Calu3 (cell line): Measurements from ENCODE around the gene FGFRL1. TPM values are rescaled to one million over a fixed set of nuclear protein-coding genes. Genes with fewer than 3 reads are reported as not detected.

ENCODE experiments used
- BruUV-seq: library from RNA; stranded (reverse); fragments of 400-500 nt; replicated peaks from 2 replicates; lab custom pipeline; 2021; lab: Mats Ljungman, UMichigan
- CTCF ChIA-PET: fragments of 300-600 bp; sonication (Branson Sonifier 250); formaldehyde crosslinking; loops from one replicate; lab custom pipeline; 2022; ENCODE audit warnings: antibody characterized with exemption; lab: Charles Lee
- DNase-seq: peaks from one replicate; pipeline ENCODE4 v3.0.0; 2022
- H3K27ac Mint-ChIP-seq: one replicate; pipeline ENCODE4 v1.8.0; 2022; ENCODE audit warnings: mixed read lengths; ENCODE audit not compliant: unreplicated experiment
- H3K27me3 Mint-ChIP-seq: one replicate; pipeline ENCODE4 v1.8.0; 2022; ENCODE audit warnings: mixed read lengths; ENCODE audit not compliant: unreplicated experiment
- H3K36me3 Mint-ChIP-seq: one replicate; pipeline ENCODE4 v1.8.0; 2022; ENCODE audit warnings: mild to moderate bottlenecking, moderate library complexity, mixed read lengths; ENCODE audit not compliant: insufficient read depth, unreplicated experiment
- H3K4me1 Mint-ChIP-seq: one replicate; pipeline ENCODE4 v1.8.0; 2022; ENCODE audit warnings: mild to moderate bottlenecking, low read depth, mixed read lengths; ENCODE audit not compliant: unreplicated experiment
- H3K4me3 Mint-ChIP-seq: one replicate; pipeline ENCODE4 v1.8.0; 2022; ENCODE audit warnings: mild to moderate bottlenecking, low read depth, moderate library complexity, mixed read lengths; ENCODE audit not compliant: unreplicated experiment
- H3K9me3 Mint-ChIP-seq: one replicate; pipeline ENCODE4 v1.8.0; 2022; ENCODE audit warnings: low read depth, mixed read lengths; ENCODE audit not compliant: unreplicated experiment
- CTCF ChIP-seq: fragments of 200-600 bp; IDR thresholded peaks from one replicate; pipeline ENCODE4 v1.8.0; 2022; ENCODE audit warnings: antibody characterized with exemption; ENCODE audit not compliant: unreplicated experiment
- intact Hi-C: fragments of 100-400 bp; cut with micrococcal nuclease; formaldehyde crosslinking; loops from one replicate; pipeline ENCODE4 v1.10.0; 2022; ENCODE audit not compliant: unreplicated experiment
- total RNA-seq: library from RNA; stranded (reverse); gene quantifications from 2 replicates; pipeline ENCODE4 v1.2.3, GENCODE V29; 2022

Gene FGFRL1
- total RNA-seq, 1 experiment from 2014 or later, result 43.2 TPM

GRCh38 chr4:1072830-1073446 lies 61.5 kb downstream of the FGFRL1 start:
- no peak for TF ChIP-seq CTCF
- no peaks in the 10 kb centered on the region for H3K27me3 Mint-ChIP-seq
- BruUV-seq, result no TSS peak
- CTCF ChIA-PET, result no interaction called here
- H3K27ac Mint-ChIP-seq, result no peak overlapping the region
- peak; percentile 50 for DNase-seq
- no peaks in the 10 kb centered on the region for H3K9me3 Mint-ChIP-seq
- peaks cover 7% of the 10 kb centered on the region for H3K4me1 Mint-ChIP-seq
- no peaks in the 10 kb centered on the region for H3K36me3 Mint-ChIP-seq
- intact Hi-C loops, result no loop called here
- no peak overlapping the region for H3K4me3 Mint-ChIP-seq

- H3K36me3 Mint-ChIP-seq, result no peaks in the 10 kb centered on the region
- intact Hi-C loops, result no loop called here
- no peak overlapping the region for H3K27ac Mint-ChIP-seq
- CTCF ChIA-PET, result no interaction called here
- no peak for TF ChIP-seq CTCF
- DNase-seq, result no peak
- H3K27me3 Mint-ChIP-seq, result no peaks in the 10 kb centered on the region
- no peak overlapping the region for H3K4me3 Mint-ChIP-seq
- BruUV-seq, result no TSS peak
- peaks cover 7% of the 10 kb centered on the region for H3K4me1 Mint-ChIP-seq
- no peaks in the 10 kb centered on the region for H3K9me3 Mint-ChIP-seq
Measured at GRCh38 chr4:1074077-1074476, 62.7 kb downstream of the FGFRL1 start.

GRCh38 chr4:1075225-1075624 lies 63.8 kb downstream of the FGFRL1 start:
- BruUV-seq, result no TSS peak
- no peaks in the 10 kb centered on the region for H3K9me3 Mint-ChIP-seq
- H3K27me3 Mint-ChIP-seq, result peaks cover 9% of the 10 kb centered on the region
- no peak for TF ChIP-seq CTCF
- H3K4me3 Mint-ChIP-seq, result no peak overlapping the region
- peaks cover 7% of the 10 kb centered on the region for H3K4me1 Mint-ChIP-seq
- CTCF ChIA-PET, result no interaction called here
- H3K27ac Mint-ChIP-seq, result no peak overlapping the region
- no peaks in the 10 kb centered on the region for H3K36me3 Mint-ChIP-seq
- intact Hi-C loops, result no loop called here
- DNase-seq, result no peak

- DNase-seq, result no peak
- no peaks in the 10 kb centered on the region for H3K9me3 Mint-ChIP-seq
- intact Hi-C loops, result no loop called here
- CTCF ChIA-PET, result interaction anchor here (0.6 kb wide), 1 partner anchor 30 kb away, joined by 4 read pairs; no protein-coding TSS in a partner anchor
- no TSS peak for BruUV-seq
- peaks cover 12% of the 10 kb centered on the region for H3K27me3 Mint-ChIP-seq
- no peaks in the 10 kb centered on the region for H3K36me3 Mint-ChIP-seq
- no peak overlapping the region for H3K4me3 Mint-ChIP-seq
- peaks cover 7% of the 10 kb centered on the region for H3K4me1 Mint-ChIP-seq
- no peak overlapping the region for H3K27ac Mint-ChIP-seq
- no peak for TF ChIP-seq CTCF
Measured at GRCh38 chr4:1075809-1076699, 64.6 kb downstream of the FGFRL1 start.

Other genes with a start within 250 kb of the FGFRL1 start
- gene CPLX1, start 185.5 kb upstream of the FGFRL1 start, total RNA-seq, result 0.42 and 0.93 TPM in 2 replicates
- 91.3 and 94.1 TPM in 2 replicates for gene GAK, start 79.3 kb upstream of the FGFRL1 start, total RNA-seq
- gene TMEM175, start 79.2 kb upstream of the FGFRL1 start, total RNA-seq, result 18.8 and 24.2 TPM in 2 replicates
- 8.8 and 11.8 TPM in 2 replicates for gene DGKQ, start 38.1 kb upstream of the FGFRL1 start, total RNA-seq
- 36.9 and 38.8 TPM in 2 replicates for gene IDUA, start 24.6 kb upstream of the FGFRL1 start, total RNA-seq
- gene SLC26A1, start 18.2 kb upstream of the FGFRL1 start, total RNA-seq, result 0.49 and 0.68 TPM in 2 replicates
- not detected in 2 replicates for gene RNF212, start 101.9 kb downstream of the FGFRL1 start, total RNA-seq
- gene SPON2, start 161.0 kb downstream of the FGFRL1 start, total RNA-seq, result 2.2 and 2.4 TPM in 2 replicates
- 115 and 130 TPM in 2 replicates for gene CTBP1, start 237.5 kb downstream of the FGFRL1 start, total RNA-seq